22Rv1 (cell line): ENCODE data around the gene PSKH1.
"Not testable (repeated sequence)": the region's sequence is repeated elsewhere in the genome, so short reads cannot be mapped to it uniquely, and the experiment has no call there.

ENCODE experiments used
- H3K27ac ChIP-seq: fragments of 450-650 bp; 2 replicates; pipeline ENCODE4 v1.5.1; 2017
- CTCF ChIP-seq: fragments of 450-650 bp; IDR thresholded peaks from 2 replicates; pipeline ENCODE4 v1.5.1; 2017; ENCODE audit warnings: mild to moderate bottlenecking
- ZFX ChIP-seq: fragments of 450-650 bp; IDR thresholded peaks from 2 replicates; pipeline ENCODE4 v1.6.1; 2017; ENCODE audit warnings: antibody characterized with exemption, borderline replicate concordance

The PSKH1 gene

GRCh38 chr16:67969254-67970039 lies 76.4 kb downstream of the PSKH1 start:
- no peak overlapping the region for H3K27ac ChIP-seq
- TF ChIP-seq CTCF (no peak), ZFX (no peak)

- TF ChIP-seq ZFX = no peak
- no peak for TF ChIP-seq CTCF
- H3K27ac ChIP-seq = no peak overlapping the region
Measured at GRCh38 chr16:67971111-67971510, 78.1 kb downstream of the PSKH1 start.

- not testable (repeated sequence) for H3K27ac ChIP-seq
Measured at GRCh38 chr16:67972285-67972684, 79.2 kb downstream of the PSKH1 start.

GRCh38 chr16:67975321-67976105 lies 82.5 kb downstream of the PSKH1 start:
- TF ChIP-seq CTCF (no peak), ZFX (no peak)
- H3K27ac ChIP-seq = no peak overlapping the region

GRCh38 chr16:67976205-67976604 lies 83.2 kb downstream of the PSKH1 start:
- H3K27ac ChIP-seq = no peak overlapping the region
- TF ChIP-seq CTCF (no peak), ZFX (no peak)

GRCh38 chr16:67977005-67977404 lies 84.0 kb downstream of the PSKH1 start:
- TF ChIP-seq ZFX (no peak), CTCF (no peak)
- no peak overlapping the region for H3K27ac ChIP-seq

GRCh38 chr16:67977469-67978227 lies 84.6 kb downstream of the PSKH1 start:
- TF ChIP-seq CTCF = no peak
- TF ChIP-seq ZFX = no peak
- H3K27ac ChIP-seq = no peak overlapping the region
